NCI-H345 (cell line): ENCODE results near the gene SPECC1L.

Experiments
- DNase-seq: peaks from one replicate; lab custom pipeline; 2025; lab: John Stamatoyannopoulos, UW

The SPECC1L gene

GRCh38 chr22:24322522-24322921 lies 51.9 kb downstream of the SPECC1L start:
- DNase-seq, result no peak

- no peak for DNase-seq
Observed at GRCh38 chr22:24323233-24323632, 52.6 kb downstream of the SPECC1L start.

GRCh38 chr22:24323695-24324094 lies 53.1 kb downstream of the SPECC1L start:
- DNase-seq, result no peak

- DNase-seq, result no peak
Observed at GRCh38 chr22:24324137-24324536, 53.5 kb downstream of the SPECC1L start.

GRCh38 chr22:24325105-24325757 lies 54.6 kb downstream of the SPECC1L start:
- DNase-seq, result no peak

GRCh38 chr22:24326266-24326665 lies 55.6 kb downstream of the SPECC1L start:
- DNase-seq, result no peak

- DNase-seq, result no peak
Observed at GRCh38 chr22:24327832-24328231, 57.2 kb downstream of the SPECC1L start.

- no peak for DNase-seq
Observed at GRCh38 chr22:24329453-24329852, 58.8 kb downstream of the SPECC1L start.

GRCh38 chr22:24330636-24331035 lies 60.0 kb downstream of the SPECC1L start:
- no peak for DNase-seq

GRCh38 chr22:24331468-24332440 lies 61.1 kb downstream of the SPECC1L start:
- DNase-seq, result no peak

- no peak for DNase-seq
Observed at GRCh38 chr22:24333301-24333700, 62.7 kb downstream of the SPECC1L start.

- DNase-seq, result no peak
Observed at GRCh38 chr22:24335496-24335895, 64.9 kb downstream of the SPECC1L start.

GRCh38 chr22:24337894-24338645 lies 67.4 kb downstream of the SPECC1L start:
- DNase-seq, result no peak

- DNase-seq, result no peak
Observed at GRCh38 chr22:24338726-24339451, 68.3 kb downstream of the SPECC1L start.

- no peak for DNase-seq
Observed at GRCh38 chr22:24339452-24339747, 68.8 kb downstream of the SPECC1L start.

GRCh38 chr22:24341627-24342026 lies 71.0 kb downstream of the SPECC1L start:
- DNase-seq, result no peak

GRCh38 chr22:24350627-24351026 lies 80.0 kb downstream of the SPECC1L start:
- no peak for DNase-seq

GRCh38 chr22:24353121-24353520 lies 82.5 kb downstream of the SPECC1L start:
- no peak for DNase-seq

GRCh38 chr22:24355574-24355973 lies 84.9 kb downstream of the SPECC1L start:
- no peak for DNase-seq

- no peak for DNase-seq
Observed at GRCh38 chr22:24357547-24357946, 86.9 kb downstream of the SPECC1L start.

- DNase-seq, result no peak
Observed at GRCh38 chr22:24358105-24358836, 87.6 kb downstream of the SPECC1L start.
